Kidney tubule cell (primary cell): Measurements from ENCODE around the gene UGT2B17.
"Not testable (repeated sequence)": the region's sequence is repeated elsewhere in the genome, so short reads cannot be mapped to it uniquely, and the experiment has no call there.

Experiments used
- DNase-seq: peaks from one replicate; pipeline ENCODE4 v3.0.0-alpha.2; 2018; ENCODE audit warnings: low spot score

The UGT2B17 gene

DNA sequence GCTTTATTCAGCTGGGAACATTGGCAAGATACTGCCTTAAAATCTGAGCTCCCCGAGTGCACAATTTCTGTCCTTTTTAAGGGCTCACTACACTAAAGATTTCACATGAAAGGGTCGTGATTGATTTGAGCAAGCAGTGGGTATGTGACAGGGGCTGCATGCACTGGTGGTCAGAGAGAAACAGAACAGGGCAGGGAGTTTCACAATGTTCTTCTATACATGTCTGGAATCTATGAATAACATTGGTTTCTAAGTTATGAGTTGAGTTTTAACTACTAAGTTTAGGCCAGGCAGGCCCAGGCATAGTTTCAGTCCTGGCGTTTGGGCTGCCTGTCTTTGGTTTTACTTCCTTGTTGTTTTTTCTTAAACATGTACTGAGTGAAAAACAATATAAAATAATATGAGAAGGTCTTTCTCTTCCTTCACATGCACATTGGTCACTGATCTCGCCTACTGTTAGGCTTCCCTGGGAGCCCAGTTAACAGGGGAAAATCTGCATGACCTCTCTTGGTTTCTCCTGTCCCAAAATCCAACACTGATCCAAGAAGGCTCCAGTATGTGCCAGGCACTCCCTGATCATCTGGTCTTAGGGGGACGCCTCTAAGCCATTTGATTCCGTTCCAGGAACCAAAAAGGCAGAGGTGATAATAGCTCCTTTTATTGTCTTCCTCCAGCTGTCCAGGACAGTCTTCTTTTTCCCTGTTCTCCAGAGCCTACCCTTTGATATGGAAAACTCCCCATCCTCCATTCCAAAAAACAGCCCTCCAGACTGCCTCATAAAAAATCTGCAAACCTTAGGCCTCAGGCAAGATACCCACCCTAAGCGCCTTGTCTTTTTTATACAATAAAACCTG, at the start of gene UGT2B17:
TSS of gene UGT2B17 (minus strand) at position 51 of the 854 bp plus-strand sequence. CDS start 7,838 bp downstream, outside the sequence.
- no peak for DNase-seq

- DNase-seq = not testable (repeated sequence)
These were observed 46.6 kb upstream of the UGT2B17 start for GRCh38 chr4:68622731-68623130.

DNA sequence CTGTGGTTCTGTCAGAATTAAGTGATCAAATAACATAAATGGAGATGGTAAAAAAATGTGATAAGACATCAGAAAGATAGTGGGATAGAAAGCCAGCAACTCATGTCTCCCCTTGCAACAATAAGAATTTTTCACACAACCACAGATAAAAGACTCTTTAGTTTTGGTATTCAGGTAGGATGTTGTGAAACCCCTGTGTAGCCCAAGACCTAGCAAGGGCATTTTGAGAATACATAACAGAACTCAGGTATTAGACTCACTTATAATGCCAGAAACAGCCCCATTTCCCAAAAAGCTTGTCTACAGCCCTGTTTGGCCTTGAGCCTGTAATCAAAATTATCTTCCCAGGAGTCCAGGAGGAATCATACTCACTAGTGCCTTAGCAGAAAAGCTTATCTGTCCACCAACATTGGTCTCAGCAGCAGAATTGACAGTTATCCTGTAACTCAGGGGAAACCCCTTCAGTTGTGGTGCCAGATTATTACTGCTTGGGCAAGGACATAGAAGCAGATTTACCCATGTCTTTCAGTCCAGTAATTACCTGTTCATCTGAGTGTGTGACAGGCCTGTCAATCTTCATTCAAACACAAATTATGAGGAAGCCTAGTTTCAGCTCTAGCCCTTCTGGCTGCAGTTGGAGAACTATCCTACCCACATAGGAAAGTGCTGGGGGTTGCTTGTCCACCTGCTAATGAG, 41.0 kb upstream of the UGT2B17 start:
- no peak for DNase-seq

DNA sequence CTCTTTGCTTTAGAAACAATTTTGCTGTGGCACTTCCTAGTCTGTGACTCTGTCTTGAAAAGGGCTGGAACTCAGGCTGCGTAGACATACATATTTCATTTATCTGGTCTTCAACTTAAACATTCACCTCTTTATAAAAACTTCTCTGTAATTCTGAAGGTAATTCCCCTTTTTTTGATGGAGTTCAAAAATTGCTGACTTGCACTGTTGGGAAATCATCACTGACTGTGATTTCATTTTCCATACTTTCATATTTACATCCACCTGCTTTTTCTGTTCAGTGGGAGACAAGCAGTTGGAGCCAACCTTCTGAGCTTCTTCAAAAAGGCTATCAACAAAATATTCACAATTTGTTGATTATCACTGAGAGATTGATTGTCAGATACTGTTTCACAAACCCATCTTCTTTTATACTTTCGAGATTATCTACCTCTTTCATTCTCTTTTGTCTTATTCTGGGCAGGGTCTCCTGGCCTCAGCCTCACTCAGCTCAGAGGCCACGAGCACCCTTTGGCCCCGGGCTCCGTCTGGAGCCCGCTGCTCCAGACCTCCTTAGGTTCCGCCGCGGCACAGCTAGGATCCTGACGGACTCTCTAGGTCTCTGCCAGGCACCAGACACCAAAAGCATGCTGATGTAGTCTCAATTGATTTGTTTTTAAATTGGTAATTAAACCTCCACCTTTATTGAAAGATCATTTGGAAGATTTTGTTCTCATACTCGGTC, 39.7 kb upstream of the UGT2B17 start:
- no peak for DNase-seq

DNA sequence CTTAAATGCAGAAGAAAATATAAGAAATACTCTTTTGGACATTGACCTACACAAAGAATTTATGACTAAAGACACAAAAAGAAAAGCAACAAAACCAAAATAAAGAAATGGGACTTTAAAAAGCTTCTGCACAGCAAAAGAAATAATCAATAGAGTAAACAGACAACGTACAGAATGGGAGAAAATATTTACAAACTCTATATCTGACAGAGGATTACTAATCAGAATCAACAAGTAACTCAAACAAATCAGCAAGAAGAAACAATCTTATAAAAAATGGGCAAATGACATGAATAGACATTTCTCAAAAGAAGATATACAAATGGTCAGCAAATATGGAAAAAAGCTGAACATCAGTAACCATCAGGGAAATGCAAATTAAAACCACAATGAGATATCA, 37.6 kb upstream of the UGT2B17 start:
- no peak for DNase-seq

DNA sequence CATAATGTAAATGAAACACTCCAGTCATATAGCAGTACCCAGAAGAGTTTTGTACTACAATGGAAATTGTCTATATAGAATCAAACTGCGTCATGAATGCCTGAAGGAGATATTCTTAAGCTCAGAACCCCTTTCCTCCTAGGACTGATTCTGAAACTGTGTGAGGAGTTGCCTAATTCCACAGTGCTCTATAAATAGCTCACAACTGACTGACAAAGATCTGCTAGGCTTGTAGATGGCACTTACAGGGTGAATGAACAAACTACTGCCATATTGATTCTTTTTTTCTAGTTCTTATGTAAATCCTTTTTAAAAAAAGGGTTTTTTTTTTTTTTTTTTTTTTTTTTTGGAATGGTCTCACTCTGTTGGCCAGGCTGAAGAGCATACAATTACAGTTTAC, 30.1 kb upstream of the UGT2B17 start:
- DNase-seq = no peak

DNA sequence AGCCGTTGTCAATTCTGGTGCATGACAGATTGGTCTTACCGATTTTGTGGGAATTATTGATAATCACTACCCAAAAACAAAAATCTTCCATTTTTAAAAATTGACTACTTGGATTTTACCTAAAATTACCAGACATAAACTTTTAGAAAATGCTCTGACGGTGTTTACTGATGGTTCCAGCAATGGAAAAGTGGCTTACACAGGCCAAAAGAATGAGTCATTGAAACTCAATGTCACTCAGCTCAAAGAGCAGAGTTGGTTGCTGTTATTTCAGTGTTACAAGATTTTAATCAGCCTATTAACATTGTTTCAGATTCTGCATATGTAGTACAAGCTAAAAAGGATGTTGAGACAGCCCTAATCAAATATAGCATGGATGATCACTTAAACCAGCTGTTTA, 23.0 kb upstream of the UGT2B17 start:
- no peak for DNase-seq

DNA sequence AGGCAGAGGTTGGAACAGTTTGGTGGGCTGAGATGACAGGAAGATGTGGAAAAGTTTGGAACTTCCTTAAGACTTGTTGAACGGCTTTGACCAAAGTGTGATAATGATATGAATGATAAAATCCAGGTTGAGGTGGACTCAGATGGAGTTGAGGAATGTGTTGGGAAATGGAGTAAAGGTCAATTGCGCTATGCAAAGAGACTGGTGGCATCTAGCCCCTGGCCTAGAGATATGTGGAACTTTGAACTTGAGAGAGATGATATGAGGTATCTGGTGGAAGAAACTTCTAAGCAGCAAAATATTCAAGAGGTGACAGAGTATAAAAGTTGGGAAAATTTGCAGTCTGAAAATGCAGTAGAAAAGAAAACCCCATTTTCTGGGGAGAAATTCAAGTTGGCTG, 21.4 kb upstream of the UGT2B17 start:
- no peak for DNase-seq

- DNase-seq = no peak
These were observed 18.6 kb upstream of the UGT2B17 start for GRCh38 chr4:68594678-68595077.

DNA sequence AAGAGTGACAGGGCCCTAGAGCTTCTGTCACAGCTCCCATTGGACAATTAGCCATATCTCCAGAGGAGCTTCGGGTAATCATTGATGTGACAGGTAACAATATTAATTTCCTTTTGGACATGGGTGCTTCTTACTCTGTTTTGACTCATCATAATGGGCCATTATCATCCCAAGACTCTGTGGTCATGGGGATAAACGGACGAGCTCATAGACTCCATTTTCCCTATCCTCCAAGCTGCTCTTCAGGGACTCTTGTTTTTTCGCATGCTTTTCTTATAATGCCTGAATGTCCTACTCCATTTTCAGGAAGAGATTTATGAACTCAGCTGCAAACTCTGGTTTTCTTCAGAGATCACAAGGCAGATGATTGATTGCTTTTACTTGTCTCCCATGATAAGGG, 17.0 kb upstream of the UGT2B17 start:
- DNase-seq = no peak

- no peak for DNase-seq
These were observed 16.6 kb upstream of the UGT2B17 start for GRCh38 chr4:68592673-68593072.

GRCh38 chr4:68591204-68591603, 15.1 kb upstream of the UGT2B17 start:
- DNase-seq = peak; percentile 68

DNA sequence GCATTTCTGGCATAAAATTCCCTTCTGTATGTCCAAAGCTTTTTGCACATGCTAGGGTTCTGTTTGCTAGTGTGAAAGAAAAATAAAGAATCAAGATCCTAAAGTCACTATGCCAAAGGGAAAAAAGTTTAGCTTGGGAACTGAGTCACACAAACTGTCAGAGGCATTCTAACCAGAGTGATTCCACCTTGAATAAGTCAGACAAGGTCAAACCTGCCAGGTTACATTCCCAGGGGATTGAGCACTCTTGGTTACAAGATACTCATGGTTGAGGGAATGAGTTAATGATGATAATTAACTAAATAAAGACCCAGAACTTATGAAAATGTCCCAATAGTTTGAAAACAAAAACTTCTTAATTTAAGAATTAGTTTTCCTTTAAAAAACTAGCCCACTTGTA, 13.7 kb upstream of the UGT2B17 start:
- DNase-seq = peak; percentile 24

DNA sequence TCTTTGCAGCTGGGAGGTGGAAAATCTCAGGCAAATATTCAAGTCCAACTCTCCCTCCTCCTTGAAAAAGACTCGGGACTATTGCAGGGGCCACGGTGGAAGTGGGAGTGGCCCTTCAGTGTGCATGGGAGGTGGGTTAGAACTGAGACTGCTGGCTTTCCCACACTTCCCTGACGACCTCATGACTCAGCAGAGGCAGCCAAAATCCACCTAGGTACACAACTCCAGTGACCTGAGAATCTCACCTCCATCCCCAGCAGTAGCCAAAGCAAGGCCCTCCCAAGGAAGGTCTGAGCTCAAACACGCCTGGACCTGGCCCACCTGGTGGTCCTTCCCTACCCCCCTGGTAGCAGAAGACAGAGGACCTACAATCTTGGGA, 6.2 kb upstream of the UGT2B17 start:
- DNase-seq = no peak

GRCh38 chr4:68581383-68582338, 5.5 kb upstream of the UGT2B17 start:
- peak; percentile 17 for DNase-seq

GRCh38 chr4:68577590-68577989, 1.5 kb upstream of the UGT2B17 start:
- no peak for DNase-seq

DNA sequence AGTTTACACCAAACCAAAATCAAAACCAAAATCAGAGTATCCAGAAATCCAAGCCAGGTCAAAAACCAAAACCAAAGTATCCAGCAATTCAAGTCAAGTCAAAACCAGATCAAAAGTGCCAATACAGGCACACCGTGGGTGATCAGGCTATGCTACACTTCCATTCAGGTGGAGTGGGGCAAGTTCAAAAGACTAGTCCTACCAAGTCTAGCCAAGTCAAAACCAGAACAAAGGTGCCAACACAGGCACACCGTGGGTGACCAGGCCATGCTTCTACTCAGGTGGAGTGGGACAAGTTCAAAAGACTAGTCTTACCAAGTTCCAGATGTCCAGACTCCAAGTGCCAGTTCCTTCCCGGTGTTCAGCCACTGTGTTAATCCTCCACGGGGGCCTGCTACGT, 486 bp downstream of the UGT2B17 start:
- not testable (repeated sequence) for DNase-seq

DNA sequence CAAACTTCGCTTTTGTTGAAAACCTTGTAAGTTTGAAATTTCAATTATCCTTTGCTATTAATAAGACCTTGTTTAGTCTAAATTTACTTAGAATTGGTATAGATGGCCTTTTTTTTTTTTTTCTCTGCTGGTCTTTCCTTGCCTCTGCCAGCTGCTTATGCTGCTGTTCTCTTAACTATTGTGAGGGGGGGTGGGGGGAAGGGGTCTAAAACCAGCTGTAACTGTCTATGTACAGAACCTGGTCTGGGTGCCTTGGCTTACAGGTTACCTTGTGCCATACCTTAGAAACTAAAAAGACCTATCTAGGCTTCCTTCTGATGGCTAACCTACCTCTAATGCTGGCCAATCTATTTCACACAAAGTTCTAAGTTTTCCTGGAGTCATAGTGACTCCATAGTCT, 1.0 kb downstream of the UGT2B17 start:
- no peak for DNase-seq

DNA sequence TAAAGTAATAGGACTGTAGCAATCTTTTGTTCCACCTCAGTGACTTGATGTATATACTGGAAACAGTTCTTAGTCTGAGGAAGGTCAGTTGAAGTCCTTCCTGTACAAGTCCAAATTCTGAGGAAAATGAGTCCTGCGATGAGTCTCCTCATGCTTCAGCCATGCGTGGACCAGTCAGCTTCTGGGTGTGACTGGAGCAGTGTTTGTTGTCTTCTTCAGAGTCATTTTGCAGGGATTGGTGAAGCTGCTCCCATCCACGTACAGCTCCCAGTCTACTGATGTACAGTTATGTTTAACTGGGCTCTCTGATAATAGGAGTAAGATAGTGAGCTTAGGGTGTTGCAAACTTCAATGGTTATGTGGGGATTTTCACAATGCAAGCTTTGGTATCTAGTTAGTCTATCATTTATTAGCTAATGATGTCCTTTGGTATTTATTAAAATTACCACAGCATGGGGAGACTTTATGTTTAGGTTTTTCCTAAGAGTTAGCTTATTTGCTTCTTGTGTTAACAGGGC, 3.4 kb downstream of the UGT2B17 start:
- no peak for DNase-seq

DNA sequence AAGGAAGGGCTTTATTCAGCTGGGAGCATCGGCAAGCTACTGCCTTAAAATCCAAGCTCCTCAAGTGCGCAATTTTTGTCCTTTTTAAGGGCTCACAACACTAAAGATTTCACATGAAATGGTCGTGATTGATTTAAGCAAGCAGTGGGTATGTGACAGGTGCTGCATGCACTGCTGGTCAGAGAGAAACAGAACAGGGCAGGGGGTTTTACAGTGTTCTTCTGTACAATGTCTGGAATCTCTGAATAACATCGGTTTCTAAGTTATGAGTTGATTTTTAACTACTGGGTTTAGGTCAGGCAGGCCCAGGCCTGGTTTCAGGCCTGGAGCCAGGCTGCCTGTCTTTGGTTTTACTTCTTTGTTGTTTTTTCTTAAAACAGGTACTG, 6.0 kb downstream of the UGT2B17 start:
- peak; percentile 52 for DNase-seq

GRCh38 chr4:68569466-68570121, 6.5 kb downstream of the UGT2B17 start:
- DNase-seq = no peak
